Fibroblast of lung (primary cell): ENCODE data around the gene TUBB8. TPM values are rescaled to one million over a fixed set of nuclear protein-coding genes. Genes with fewer than 3 reads are reported as not detected.

Experiments
- DNase-seq, 2 donors: peaks; one replicate each; pipeline versions ENCODE4 v3.0.0 to v3.0.0-alpha.2; 2010; ENCODE audit warnings: low read depth in 2 of 2
- H2AFZ ChIP-seq: 2 replicates; pipeline ENCODE4 v1.5.1; 2012; ENCODE audit warnings: low read length, control low read depth, inconsistent platforms
- H3K27ac ChIP-seq: 2 replicates; pipeline ENCODE4 v1.5.1; 2011; ENCODE audit warnings: low read length, control low read depth; ENCODE audit not compliant: insufficient read depth
- H3K27me3 ChIP-seq: 2 replicates; pipeline ENCODE4 v1.5.1; 2011; ENCODE audit warnings: mild to moderate bottlenecking, low read length; ENCODE audit not compliant: control insufficient read depth, insufficient read depth
- H3K36me3 ChIP-seq: 2 replicates; pipeline ENCODE4 v1.5.1; 2011; ENCODE audit warnings: low read length; ENCODE audit not compliant: control insufficient read depth, insufficient read depth
- H3K4me1 ChIP-seq: 2 replicates; pipeline ENCODE4 v1.5.1; 2011; ENCODE audit warnings: low read length; ENCODE audit not compliant: control insufficient read depth, insufficient read depth; ENCODE audit errors: extremely low read depth
- H3K4me2 ChIP-seq: 2 replicates; pipeline ENCODE4 v1.5.1; 2011; ENCODE audit warnings: low read length, control low read depth; ENCODE audit not compliant: insufficient read depth; ENCODE audit errors: extremely low read depth
- H3K4me3 ChIP-seq, 4 experiments: fragments of 200-600 bp in 1 of 4; sonication (generic) in 1 of 4; replicated peaks in 1 of 4; 2 replicates each; pipeline ENCODE4 v1.5.1; 2011 to 2016; ENCODE audit warnings: low read length in 4 of 4, low read depth in 3 of 4, mild to moderate bottlenecking in 3 of 4, control low read depth in 2 of 4, inconsistent platforms in 1 of 4, mixed read lengths in 1 of 4; ENCODE audit not compliant: insufficient read depth in 1 of 4; ENCODE audit errors: control extremely low read depth in 1 of 4
- H3K79me2 ChIP-seq: 2 replicates; pipeline ENCODE4 v1.5.1; 2012; ENCODE audit warnings: mild to moderate bottlenecking, low read length, inconsistent platforms; ENCODE audit not compliant: control insufficient read depth, insufficient read depth
- H3K9ac ChIP-seq: 2 replicates; pipeline ENCODE4 v1.5.1; 2011; ENCODE audit warnings: mild to moderate bottlenecking, low read length, control low read depth; ENCODE audit not compliant: insufficient read depth
- H3K9me3 ChIP-seq: 2 replicates; pipeline ENCODE4 v1.5.1; 2012; ENCODE audit warnings: low read depth, low read length; ENCODE audit not compliant: control insufficient read depth, insufficient read depth
- H4K20me1 ChIP-seq: 2 replicates; pipeline ENCODE4 v1.5.1; 2011; ENCODE audit warnings: low read length; ENCODE audit not compliant: control insufficient read depth, insufficient read depth; ENCODE audit errors: extremely low read depth
- EZH2 ChIP-seq: IDR thresholded peaks from 2 replicates; pipeline ENCODE4 v1.5.1; 2012; ENCODE audit warnings: low read length, control low read depth, mild to moderate bottlenecking; ENCODE audit errors: missing control alignments
- polyA plus RNA-seq, 2 donors: library from polyadenylated mRNA; depleted of rRNA in 1 of 2; stranded (reverse) in 1 of 2; unstranded in 1 of 2; fragments of >200 nt; gene quantifications; 2 replicates each; pipeline ENCODE4 v1.2.1, GENCODE V29; 2011 to 2012; ENCODE audit warnings: missing spikeins in 1 of 2
- total RNA-seq: library from RNA; depleted of rRNA; stranded (reverse); fragments of >200 nt; gene quantifications from 2 replicates; pipeline ENCODE4 v1.2.1, GENCODE V29; 2014
- TF ChIP-seq, protein P1 (sequence below), 2 donors: IDR thresholded peaks in 1 of 2; conservative IDR thresholded peaks in 1 of 2; 1 replicate in 1 of 2; 2 replicates in 1 of 2; pipeline ENCODE4 v1.5.1; 2011 to 2012; ENCODE audit warnings: low read length in 2 of 2, control low read depth in 1 of 2, inconsistent platforms in 1 of 2, low read depth in 1 of 2, mild to moderate bottlenecking in 1 of 2

The TUBB8 gene
- total and polyA plus RNA-seq, 2 donors (not counting 1 experiment from before 2014, with no cell fraction given): not detected

GRCh38 chr10:91313-91712 lies 42.2 kb upstream of the TUBB8 start:
- Histone ChIP-seq H3K36me3 (no peaks in the 10 kb centered on the region), H3K4me1 (no peaks in the 10 kb centered on the region), H3K27me3 (peaks cover 3% of the 10 kb centered on the region), H3K9ac (no peak overlapping the region), H4K20me1 (no peaks in the 10 kb centered on the region), H3K79me2 (no peaks in the 10 kb centered on the region), H3K9me3 (no peaks in the 10 kb centered on the region), H3K27ac (no peak overlapping the region), H2AFZ (no peak overlapping the region), H3K4me2 (no peak overlapping the region), H3K4me3 (no peak overlapping the region)
- TF ChIP-seq EZH2: no peak
- TF ChIP-seq, protein P1, sequence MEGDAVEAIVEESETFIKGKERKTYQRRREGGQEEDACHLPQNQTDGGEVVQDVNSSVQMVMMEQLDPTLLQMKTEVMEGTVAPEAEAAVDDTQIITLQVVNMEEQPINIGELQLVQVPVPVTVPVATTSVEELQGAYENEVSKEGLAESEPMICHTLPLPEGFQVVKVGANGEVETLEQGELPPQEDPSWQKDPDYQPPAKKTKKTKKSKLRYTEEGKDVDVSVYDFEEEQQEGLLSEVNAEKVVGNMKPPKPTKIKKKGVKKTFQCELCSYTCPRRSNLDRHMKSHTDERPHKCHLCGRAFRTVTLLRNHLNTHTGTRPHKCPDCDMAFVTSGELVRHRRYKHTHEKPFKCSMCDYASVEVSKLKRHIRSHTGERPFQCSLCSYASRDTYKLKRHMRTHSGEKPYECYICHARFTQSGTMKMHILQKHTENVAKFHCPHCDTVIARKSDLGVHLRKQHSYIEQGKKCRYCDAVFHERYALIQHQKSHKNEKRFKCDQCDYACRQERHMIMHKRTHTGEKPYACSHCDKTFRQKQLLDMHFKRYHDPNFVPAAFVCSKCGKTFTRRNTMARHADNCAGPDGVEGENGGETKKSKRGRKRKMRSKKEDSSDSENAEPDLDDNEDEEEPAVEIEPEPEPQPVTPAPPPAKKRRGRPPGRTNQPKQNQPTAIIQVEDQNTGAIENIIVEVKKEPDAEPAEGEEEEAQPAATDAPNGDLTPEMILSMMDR (conservative IDR thresholded peaks at IDR 0.05 in 1 of 2, IDR thresholded peaks at IDR 0.05 in 1 of 2; ENCODE audit: low read depth in 1 of 2, low read length in 2 of 2): no peak
- DNase-seq: no peak

GRCh38 chr10:90161-90560 lies 41.1 kb upstream of the TUBB8 start:
- Histone ChIP-seq H3K27me3 (peaks cover 3% of the 10 kb centered on the region), H3K36me3 (no peaks in the 10 kb centered on the region), H2AFZ (no peak overlapping the region), H4K20me1 (no peaks in the 10 kb centered on the region), H3K27ac (no peak overlapping the region), H3K9ac (no peak overlapping the region), H3K4me3 (no peak overlapping the region), H3K79me2 (no peaks in the 10 kb centered on the region), H3K4me2 (no peak overlapping the region), H3K9me3 (no peaks in the 10 kb centered on the region), H3K4me1 (no peaks in the 10 kb centered on the region)
- DNase-seq: no peak
- TF ChIP-seq EZH2: no peak
- TF ChIP-seq, protein P1 (conservative IDR thresholded peaks at IDR 0.05 in 1 of 2, IDR thresholded peaks at IDR 0.05 in 1 of 2; ENCODE audit: low read depth in 1 of 2, low read length in 2 of 2): no peak

DNA sequence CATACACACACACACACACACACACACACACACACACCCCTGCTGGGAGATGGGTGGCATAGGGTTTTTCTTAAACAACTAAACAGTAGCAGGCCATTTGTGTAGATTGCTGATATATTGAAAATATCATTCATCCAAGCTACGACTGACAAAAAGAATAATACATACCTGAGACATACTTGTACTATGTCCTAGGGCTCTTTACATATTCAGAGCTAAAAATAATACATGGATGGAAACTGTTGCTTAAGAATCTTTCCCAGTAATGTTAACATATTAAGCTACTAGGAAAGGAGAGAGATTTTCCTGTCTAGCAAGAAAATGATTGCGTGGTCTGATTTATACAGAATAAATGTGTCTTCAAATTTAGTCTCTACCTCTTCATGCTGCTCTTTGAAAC lies 40.2 kb upstream of the TUBB8 start:
- Histone ChIP-seq H3K9me3 (no peaks in the 10 kb centered on the region), H3K9ac (no peak overlapping the region), H3K4me3 (no peak overlapping the region), H3K27ac (no peak overlapping the region), H2AFZ (no peak overlapping the region), H3K79me2 (no peaks in the 10 kb centered on the region), H4K20me1 (no peaks in the 10 kb centered on the region), H3K36me3 (no peaks in the 10 kb centered on the region), H3K4me1 (no peaks in the 10 kb centered on the region), H3K27me3 (peaks cover 3% of the 10 kb centered on the region), H3K4me2 (no peak overlapping the region)
- no peak for TF ChIP-seq EZH2
- TF ChIP-seq, protein P1 (conservative IDR thresholded peaks at IDR 0.05 in 1 of 2, IDR thresholded peaks at IDR 0.05 in 1 of 2; ENCODE audit: low read depth in 1 of 2, low read length in 2 of 2): no peak
- no peak for DNase-seq
